ENCODE measurements around the gene STX3.

DNA sequence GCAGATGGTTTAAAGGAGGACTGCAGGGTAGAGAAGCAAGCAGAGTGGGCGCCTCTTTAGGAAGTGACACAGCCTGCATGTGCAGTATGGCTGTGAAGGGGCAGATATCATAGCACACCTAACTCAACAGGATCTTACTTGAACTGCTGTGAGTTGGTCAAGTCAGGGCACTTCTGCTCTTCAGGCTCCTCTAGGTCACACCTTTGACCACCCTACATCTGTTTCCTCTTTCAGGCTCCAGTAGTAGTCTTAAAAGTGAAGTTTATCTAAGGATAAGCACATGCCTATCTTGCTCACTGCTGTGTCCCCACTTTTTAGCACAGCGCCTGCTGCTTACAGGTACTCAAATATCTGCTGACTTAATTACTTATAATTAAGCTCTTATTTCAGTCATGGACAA is 48.9 kb downstream of the STX3 start:
- no peak for TF ChIP-seq CTCF (IDR thresholded peaks at IDR 0.05; ENCODE audit: poor library complexity, severe bottlenecking)
- TF ChIP-seq EP300 (conservative IDR thresholded peaks at IDR 0.05; ENCODE audit: poor library complexity, severe bottlenecking): no peak
- TF ChIP-seq REST (IDR thresholded peaks at IDR 0.05; ENCODE audit: borderline replicate concordance): no peak
- TF ChIP-seq POLR2AphosphoS5 (IDR thresholded peaks at IDR 0.05): no peak
- no peak for TF ChIP-seq TAF1 (IDR thresholded peaks at IDR 0.05; ENCODE audit: low read depth)
- no peak for TF ChIP-seq SMC3 (conservative IDR thresholded peaks at IDR 0.05; ENCODE audit: poor library complexity)
- TF ChIP-seq RAD21 (conservative IDR thresholded peaks at IDR 0.05): no peak
- no peak for TF ChIP-seq EZH2 (IDR thresholded peaks at IDR 0.05; ENCODE audit: borderline replicate concordance, insufficient read depth, low read length, poor library complexity, severe bottlenecking)

Data from neural cell (in vitro differentiated cells).